ENCODE measurements around the gene TBXAS1. TPM values are rescaled to one million over a fixed set of nuclear protein-coding genes. Genes with fewer than 3 reads are reported as not detected.
"Not testable (repeated sequence)": the region's sequence is repeated elsewhere in the genome, so short reads cannot be mapped to it uniquely, and the experiment has no call there.

TBXAS1 gene
- total RNA-seq, 1 donor from 2014 or later: 3.8 TPM

DNA sequence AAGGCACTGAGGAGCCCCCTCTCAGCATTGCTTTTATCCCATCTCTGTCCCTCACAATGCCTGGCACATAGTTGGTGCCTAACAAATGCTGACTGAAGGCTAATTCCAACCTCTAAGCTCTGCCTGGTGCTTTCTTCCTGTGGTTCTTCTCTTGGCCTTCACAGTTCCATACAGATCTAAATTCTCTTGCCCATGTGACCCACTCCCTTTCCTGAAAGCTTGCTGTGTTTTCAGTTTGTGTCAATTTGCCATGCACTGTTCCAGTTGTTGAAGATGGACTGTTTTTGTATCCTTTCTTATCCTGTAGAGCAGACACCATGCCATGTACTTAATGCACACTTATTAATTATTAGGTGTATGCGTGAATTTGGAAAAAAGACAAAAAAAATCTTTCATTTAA, 9.2 kb downstream of the TBXAS1 start:
- Histone ChIP-seq H3K36me3 (no peaks in the 10 kb centered on the region), H3K4me3 (no peak overlapping the region), H3K27me3 (no peaks in the 10 kb centered on the region), H3K4me1 (no peaks in the 10 kb centered on the region), H3K27ac (no peak overlapping the region), H3K9me3 (peaks cover 0 to 9% of the 10 kb centered on the region in 2 donors)
- DNase-seq (ENCODE audit: low spot score in 2 of 2): no peak
- no peak for TF ChIP-seq CTCF (IDR thresholded peaks at IDR 0.05)
- intact Hi-C loops (cut with DNase I): no loop called here

DNA sequence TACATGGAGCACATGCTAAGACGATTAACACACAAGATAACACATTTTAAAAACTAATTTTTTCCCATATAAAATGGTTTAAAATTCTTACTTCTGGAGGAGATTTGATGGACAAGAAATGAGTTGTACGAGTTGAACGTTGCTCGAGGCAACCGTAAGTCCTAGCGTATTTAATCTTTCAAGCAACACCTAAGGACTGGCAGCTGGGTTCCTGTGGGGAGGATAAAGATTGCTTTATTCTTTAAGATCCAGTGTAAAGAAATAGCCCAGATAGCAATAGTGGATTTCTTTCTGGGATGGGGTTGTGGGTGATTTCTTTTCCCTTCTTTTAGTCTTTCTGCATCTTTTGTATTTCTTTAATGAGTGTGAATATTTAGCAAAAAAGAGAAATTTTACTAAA, 9.8 kb downstream of the TBXAS1 start:
- H3K4me1 ChIP-seq: no peaks in the 10 kb centered on the region

DNA sequence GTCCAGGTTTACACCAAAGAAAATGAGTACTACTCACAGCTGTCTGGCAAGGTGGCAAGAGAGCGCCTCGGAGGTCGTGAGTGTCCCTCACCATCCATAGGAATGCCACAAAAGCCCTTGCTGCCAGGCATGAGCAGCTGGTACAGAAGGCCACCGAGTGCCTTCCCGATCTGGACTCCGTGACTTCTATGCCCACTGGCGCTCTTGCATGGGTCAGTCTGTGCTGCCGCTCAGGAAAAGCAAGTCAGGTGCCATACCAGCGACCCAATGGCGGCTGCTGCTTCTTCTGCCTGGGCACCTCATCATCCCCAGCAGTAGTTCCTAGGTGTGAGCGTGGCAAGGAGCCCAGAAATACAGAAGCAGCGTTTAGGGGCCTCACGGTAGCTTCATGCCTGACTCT, 11.7 kb downstream of the TBXAS1 start:
- Histone ChIP-seq H3K9me3 (peaks cover 0 to 9% of the 10 kb centered on the region in 2 donors), H3K27me3 (no peaks in the 10 kb centered on the region), H3K4me3 (no peak overlapping the region), H3K27ac (no peak overlapping the region), H3K4me1 (no peaks in the 10 kb centered on the region), H3K36me3 (no peaks in the 10 kb centered on the region)
- no peak for TF ChIP-seq CTCF (IDR thresholded peaks at IDR 0.05)
- DNase-seq (ENCODE audit: low spot score in 2 of 2): no peak
- intact Hi-C loops (cut with DNase I): no loop called here

More for the DNA sequence above, 9.8 kb downstream of the TBXAS1 start:
- no peak for TF ChIP-seq CTCF (IDR thresholded peaks at IDR 0.05)
- Histone ChIP-seq H3K36me3 (no peaks in the 10 kb centered on the region), H3K4me3 (no peak overlapping the region), H3K27me3 (no peaks in the 10 kb centered on the region), H3K27ac (no peak overlapping the region), H3K9me3 (peaks cover 0 to 9% of the 10 kb centered on the region in 2 donors)
- no peak for DNase-seq (ENCODE audit: low spot score in 2 of 2)
- intact Hi-C loops (cut with DNase I): no loop called here

GRCh38 chr7:139842401-139843210, 13.5 kb downstream of the TBXAS1 start:
- Histone ChIP-seq H3K36me3 (no peaks in the 10 kb centered on the region), H3K27ac (no peak overlapping the region), H3K9me3 (no peaks in the 10 kb centered on the region), H3K4me3 (no peak overlapping the region), H3K4me1 (no peaks in the 10 kb centered on the region), H3K27me3 (no peaks in the 10 kb centered on the region)
- DNase-seq (ENCODE audit: low spot score in 2 of 2): no peak
- no peak for TF ChIP-seq CTCF (IDR thresholded peaks at IDR 0.05)
- intact Hi-C loops (cut with DNase I): no loop called here

DNA sequence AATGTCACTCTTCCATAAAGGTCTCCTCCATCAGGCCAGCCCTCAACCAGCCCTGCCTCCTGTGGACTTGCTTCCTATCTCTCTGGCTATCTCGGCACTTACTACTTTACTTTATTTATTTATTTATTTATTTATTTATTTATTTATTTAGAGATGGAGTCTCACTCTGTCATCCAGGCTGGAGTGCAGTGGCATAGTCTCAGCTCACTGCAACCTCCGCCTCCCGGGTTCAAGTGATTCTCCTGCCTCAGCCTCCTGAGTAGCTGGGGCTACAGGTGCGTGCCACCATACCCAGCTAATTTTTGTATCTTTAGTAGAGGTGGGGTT, 14.1 kb downstream of the TBXAS1 start:
- H3K9me3 ChIP-seq; DNase-seq (ENCODE audit: low spot score in 2 of 2); intact Hi-C loops (cut with DNase I); H3K27me3 ChIP-seq; H3K4me3 ChIP-seq; H3K4me1 ChIP-seq; H3K27ac ChIP-seq; H3K36me3 ChIP-seq: not testable (repeated sequence)

GRCh38 chr7:139844779-139845442, 15.8 kb downstream of the TBXAS1 start:
- Histone ChIP-seq H3K27me3 (no peaks in the 10 kb centered on the region), H3K4me3 (no peak overlapping the region), H3K36me3 (no peaks in the 10 kb centered on the region), H3K4me1 (no peaks in the 10 kb centered on the region), H3K27ac (no peak overlapping the region), H3K9me3 (peaks cover 0 to 4% of the 10 kb centered on the region in 2 donors)
- intact Hi-C loops (cut with DNase I): no loop called here
- no peak for TF ChIP-seq CTCF (IDR thresholded peaks at IDR 0.05)
- no peak for DNase-seq (ENCODE audit: low spot score in 2 of 2)
